Neural cell (in vitro differentiated cells): Measurements from ENCODE around the gene HS6ST3.

Source experiments
- CTCF ChIP-seq: fragments of 450-650 bp; IDR thresholded peaks from 2 replicates; pipeline ENCODE4 v1.5.1; 2014; ENCODE audit warnings: antibody characterized with exemption, mild to moderate bottlenecking, moderate library complexity; ENCODE audit not compliant: poor library complexity, severe bottlenecking
- EZH2 ChIP-seq: fragments of 200-600, 300-800 bp; shearing (Covaris generic), sonication (generic); IDR thresholded peaks from 2 replicates; pipeline ENCODE4 v1.6.1; 2014; ENCODE audit warnings: antibody characterized with exemption, low read length, borderline replicate concordance, mild to moderate bottlenecking; ENCODE audit not compliant: insufficient read depth, poor library complexity, severe bottlenecking

- TF ChIP-seq EZH2: no peak
- TF ChIP-seq CTCF: no peak
Measured at GRCh38 chr13:96772426-96772825, 682.5 kb downstream of the HS6ST3 start.
